Mesothelial cell of epicardium (in vitro differentiated cells): ENCODE results near the gene RAB11FIP3. TPM values are rescaled to one million over a fixed set of nuclear protein-coding genes. Genes with fewer than 3 reads are reported as not detected.

Experiments
- DNase-seq, 2 experiments: peaks; one replicate each; pipeline ENCODE4 v3.0.0; 2021; ENCODE audit warnings: low spot score in 2 of 2; ENCODE audit not compliant: unreplicated experiment in 2 of 2
- H3K27ac Mint-ChIP-seq: 2 replicates; pipeline ENCODE4 v1.8.0; 2021; ENCODE audit warnings: mixed read lengths
- H3K27me3 Mint-ChIP-seq: 2 replicates; pipeline ENCODE4 v1.8.0; 2021; ENCODE audit warnings: low read depth, mixed read lengths
- H3K36me3 Mint-ChIP-seq: 2 replicates; pipeline ENCODE4 v1.8.0; 2021; ENCODE audit warnings: mixed read lengths
- H3K4me1 Mint-ChIP-seq: 2 replicates; pipeline ENCODE4 v1.8.0; 2021; ENCODE audit warnings: mixed read lengths
- H3K4me3 Mint-ChIP-seq: 2 replicates; pipeline ENCODE4 v1.8.0; 2021; ENCODE audit warnings: mild to moderate bottlenecking, moderate library complexity, mixed read lengths
- H3K9me3 Mint-ChIP-seq: 2 replicates; pipeline ENCODE4 v1.8.0; 2021; ENCODE audit warnings: mixed read lengths
- CTCF ChIP-seq: fragments of 200-600 bp; sonication (generic); IDR thresholded peaks from one replicate; pipeline ENCODE4 v1.5.0; 2021; ENCODE audit warnings: antibody characterized with exemption; ENCODE audit not compliant: unreplicated experiment
- total RNA-seq: library from RNA; stranded (reverse); gene quantifications from 3 replicates; pipeline ENCODE4 v1.2.1, GENCODE V29; 2021

Gene RAB11FIP3
- total RNA-seq, 1 donor from 2014 or later = 68.8 TPM

- no peak overlapping the region for H3K27ac Mint-ChIP-seq
- no peaks in the 10 kb centered on the region for H3K36me3 Mint-ChIP-seq
- H3K4me1 Mint-ChIP-seq = no peaks in the 10 kb centered on the region
- no peaks in the 10 kb centered on the region for H3K9me3 Mint-ChIP-seq
- no peaks in the 10 kb centered on the region for H3K27me3 Mint-ChIP-seq
- TF ChIP-seq CTCF = no peak
- no peak for DNase-seq
- H3K4me3 Mint-ChIP-seq = no peak overlapping the region
These were observed 123.1 kb downstream of the RAB11FIP3 start for GRCh38 chr16:548586-548985.

- Mint-ChIP-seq H3K4me3 (no peak overlapping the region), H3K27ac (no peak overlapping the region), H3K4me1 (no peaks in the 10 kb centered on the region), H3K9me3 (no peaks in the 10 kb centered on the region), H3K36me3 (peaks cover 2% of the 10 kb centered on the region), H3K27me3 (no peaks in the 10 kb centered on the region)
- no peak for TF ChIP-seq CTCF
- DNase-seq = no peak
These were observed 124.3 kb downstream of the RAB11FIP3 start for GRCh38 chr16:549544-550263.

GRCh38 chr16:551210-551609 is 125.8 kb downstream of the RAB11FIP3 start:
- no peak overlapping the region for H3K4me3 Mint-ChIP-seq
- no peak for TF ChIP-seq CTCF
- DNase-seq = no peak
- no peaks in the 10 kb centered on the region for H3K27me3 Mint-ChIP-seq
- no peaks in the 10 kb centered on the region for H3K4me1 Mint-ChIP-seq
- H3K9me3 Mint-ChIP-seq = no peaks in the 10 kb centered on the region
- H3K36me3 Mint-ChIP-seq = peaks cover 2% of the 10 kb centered on the region
- no peak overlapping the region for H3K27ac Mint-ChIP-seq

GRCh38 chr16:552171-552570 is 126.7 kb downstream of the RAB11FIP3 start:
- Mint-ChIP-seq H3K36me3 (peaks cover 2% of the 10 kb centered on the region), H3K4me3 (no peak overlapping the region)

GRCh38 chr16:553601-554296 is 128.3 kb downstream of the RAB11FIP3 start:
- Mint-ChIP-seq H3K27ac (no peak overlapping the region), H3K27me3 (peaks cover 17% of the 10 kb centered on the region), H3K4me1 (no peaks in the 10 kb centered on the region), H3K36me3 (peaks cover 2% of the 10 kb centered on the region), H3K9me3 (no peaks in the 10 kb centered on the region), H3K4me3 (no peak overlapping the region)
- TF ChIP-seq CTCF = no peak
- DNase-seq = no peak

More at GRCh38 chr16:552171-552570, 126.7 kb downstream of the RAB11FIP3 start:
- Mint-ChIP-seq H3K4me1 (no peaks in the 10 kb centered on the region), H3K27ac (no peak overlapping the region), H3K9me3 (no peaks in the 10 kb centered on the region), H3K27me3 (peaks cover 2% of the 10 kb centered on the region)
- no peak for TF ChIP-seq CTCF
- DNase-seq = no peak
